A673 (cell line): ENCODE results near the gene CHD2.

Experiments used
- EZH2 ChIP-seq: fragments of 200-600 bp; sonication (generic); IDR thresholded peaks from 2 replicates; pipeline ENCODE4 v1.6.1; 2017; ENCODE audit warnings: borderline replicate concordance, low read depth, mild to moderate bottlenecking, mixed read lengths, antibody characterized with exemption, low read length; ENCODE audit not compliant: poor library complexity, severe bottlenecking
- TF ChIP-seq, protein P1 (sequence below): fragments of 300-800, 200-600 bp; sonication (generic); conservative IDR thresholded peaks from 2 replicates; pipeline ENCODE4 v1.5.1; 2017; ENCODE audit warnings: low read depth, mild to moderate bottlenecking, antibody characterized with exemption, low read length, moderate library complexity, mixed read lengths

DNA sequence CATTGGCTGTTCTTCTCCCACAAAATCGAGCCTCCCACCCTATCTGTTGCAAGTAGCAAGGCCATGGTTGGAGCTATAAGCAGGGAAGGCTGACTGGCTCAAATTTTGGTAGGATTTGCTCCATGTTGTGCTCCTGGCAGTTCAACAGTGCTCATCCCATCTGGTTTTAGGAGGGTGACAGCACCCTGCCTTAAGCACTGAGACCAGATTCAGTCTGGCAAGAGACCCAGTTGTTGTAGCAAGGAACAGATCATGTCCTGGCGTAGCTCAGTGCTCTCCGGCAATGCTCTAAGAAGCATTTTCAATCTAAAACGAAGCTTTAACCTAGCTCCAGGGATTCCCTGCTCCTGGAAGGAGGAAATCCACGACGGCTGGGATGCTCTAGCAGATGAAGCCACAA lies 97.7 kb downstream of the CHD2 start:
- TF ChIP-seq, protein P1, sequence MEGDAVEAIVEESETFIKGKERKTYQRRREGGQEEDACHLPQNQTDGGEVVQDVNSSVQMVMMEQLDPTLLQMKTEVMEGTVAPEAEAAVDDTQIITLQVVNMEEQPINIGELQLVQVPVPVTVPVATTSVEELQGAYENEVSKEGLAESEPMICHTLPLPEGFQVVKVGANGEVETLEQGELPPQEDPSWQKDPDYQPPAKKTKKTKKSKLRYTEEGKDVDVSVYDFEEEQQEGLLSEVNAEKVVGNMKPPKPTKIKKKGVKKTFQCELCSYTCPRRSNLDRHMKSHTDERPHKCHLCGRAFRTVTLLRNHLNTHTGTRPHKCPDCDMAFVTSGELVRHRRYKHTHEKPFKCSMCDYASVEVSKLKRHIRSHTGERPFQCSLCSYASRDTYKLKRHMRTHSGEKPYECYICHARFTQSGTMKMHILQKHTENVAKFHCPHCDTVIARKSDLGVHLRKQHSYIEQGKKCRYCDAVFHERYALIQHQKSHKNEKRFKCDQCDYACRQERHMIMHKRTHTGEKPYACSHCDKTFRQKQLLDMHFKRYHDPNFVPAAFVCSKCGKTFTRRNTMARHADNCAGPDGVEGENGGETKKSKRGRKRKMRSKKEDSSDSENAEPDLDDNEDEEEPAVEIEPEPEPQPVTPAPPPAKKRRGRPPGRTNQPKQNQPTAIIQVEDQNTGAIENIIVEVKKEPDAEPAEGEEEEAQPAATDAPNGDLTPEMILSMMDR = no peak
- no peak for TF ChIP-seq EZH2
